HG02623 (cell line): ENCODE results near the gene SPRYD4.

ENCODE experiments used
- ATAC-seq: cut with Tn5 transposase; IDR thresholded peaks from one replicate; pipeline ENCODE4 v1.9.1; 2021; ENCODE audit warnings: moderate library complexity; ENCODE audit not compliant: unreplicated experiment

Gene SPRYD4

GRCh38 chr12:56520506-56520905 lies 52.1 kb downstream of the SPRYD4 start:
- ATAC-seq, result no peak

- no peak for ATAC-seq
Measured at GRCh38 chr12:56521209-56521589, 52.8 kb downstream of the SPRYD4 start.

DNA sequence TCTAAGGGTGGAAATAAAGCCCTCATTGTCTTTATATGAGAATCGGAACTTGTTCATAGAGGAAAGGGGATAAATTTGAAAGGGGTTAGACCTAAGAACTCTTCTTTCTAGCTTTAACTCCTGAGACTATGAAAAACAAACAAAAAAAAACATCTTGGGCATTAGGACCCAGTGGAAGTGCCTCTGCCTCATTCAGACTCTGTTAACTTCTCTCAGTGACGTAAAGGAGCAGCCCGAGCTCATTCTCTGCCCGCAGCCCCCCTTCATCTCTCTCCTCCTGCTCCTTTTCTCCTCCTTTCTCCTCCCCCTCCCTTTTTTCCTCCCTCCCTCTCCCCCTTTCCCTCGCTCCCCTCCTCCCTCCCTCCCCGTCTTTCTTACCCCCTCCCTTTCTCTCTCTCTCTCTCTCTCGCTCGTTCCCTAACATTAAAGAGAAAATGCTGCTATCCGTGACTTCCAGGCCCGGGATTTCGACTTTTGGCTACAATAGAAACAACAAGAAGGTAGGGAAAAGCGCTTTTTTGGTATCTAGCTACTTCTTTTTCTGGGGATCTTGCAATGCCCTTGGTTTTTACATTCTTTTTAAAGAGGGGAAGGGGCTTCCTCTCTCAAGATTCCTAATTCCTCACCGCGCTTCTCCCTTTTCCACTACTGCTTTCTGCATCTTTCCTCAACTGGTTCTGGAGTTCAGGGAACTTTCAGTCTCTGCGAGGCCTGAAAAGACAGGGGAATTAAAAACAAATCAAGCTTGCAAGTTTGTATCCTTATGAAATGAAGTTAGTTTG lies 53.4 kb downstream of the SPRYD4 start, which contains the start of gene RBMS2:
RBMS2 (plus strand) TSS at position 231 of the 782 bp plus-strand sequence; CDS start at position 435, 204 bp downstream.
- no peak for ATAC-seq

- ATAC-seq, result no peak
Measured at GRCh38 chr12:56522411-56523193, 54.2 kb downstream of the SPRYD4 start.

DNA sequence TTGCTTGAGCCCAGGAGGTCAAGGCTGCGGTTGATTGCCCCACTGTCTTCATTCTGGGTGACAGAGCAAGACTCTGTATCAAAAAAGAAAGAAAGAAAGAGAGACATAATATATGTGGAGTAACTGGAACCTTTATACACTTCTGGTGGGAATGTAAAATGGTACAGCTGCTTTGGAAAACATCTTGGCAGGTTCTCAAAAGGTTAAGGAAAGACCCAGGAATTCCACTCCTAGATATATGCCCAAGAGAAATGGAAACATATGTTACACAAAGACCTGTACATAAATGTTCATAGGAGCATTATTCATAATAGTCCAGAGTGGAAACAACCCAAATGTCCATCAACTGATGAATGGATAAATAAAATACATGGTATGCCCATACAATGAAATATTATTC lies 60.5 kb downstream of the SPRYD4 start:
- no peak for ATAC-seq
